Measurements from ENCODE around the gene DGCR8. TPM values are rescaled to one million over a fixed set of nuclear protein-coding genes. Genes with fewer than 3 reads are reported as not detected.

Gene DGCR8
- total and polyA plus RNA-seq, 2 of the 4 experiments (the other 2 are of a cell fraction) = 16.7 to 25.3 TPM

GRCh38 chr22:20113551-20114310 lies 33.7 kb downstream of the DGCR8 start:
- Histone ChIP-seq H3K4ac (ENCODE audit: low read depth, low read length) (no peak overlapping the region), H4K5ac (ENCODE audit: low read depth, low read length) (no peak overlapping the region), H3K27ac (ENCODE audit: insufficient read depth, low read length) (no peak overlapping the region), H3K9me3 (ENCODE audit: control insufficient read depth, insufficient read depth, low read length) (no peaks in the 10 kb centered on the region), H4K20me1 (ENCODE audit: insufficient read depth, low read length) (peaks cover 26% of the 10 kb centered on the region), H2BK120ac (ENCODE audit: low read depth, low read length) (no peak overlapping the region), H3K56ac (ENCODE audit: extremely low read depth, insufficient read depth, low read length) (no peak overlapping the region), H4K8ac (ENCODE audit: low read depth in 2 of 2, low read length in 2 of 2) (no peak overlapping the region), H3K36me3 (ENCODE audit: control insufficient read depth, insufficient read depth, low read length) (peaks cover 64% of the 10 kb centered on the region), H3K4me3 (ENCODE audit: insufficient read depth, low read depth, low read length) (no peak overlapping the region), H2BK15ac (ENCODE audit: low read depth, low read length) (no peak overlapping the region), H4K91ac (ENCODE audit: insufficient read depth, low read depth, low read length) (no peak overlapping the region), H2AFZ (replicated peaks; ENCODE audit: low read length, poor library complexity) (no peak overlapping the region), H3K23ac (ENCODE audit: low read depth, low read length) (no peak overlapping the region), H2BK5ac (ENCODE audit: low read depth, low read length, poor library complexity, severe bottlenecking) (no peak overlapping the region), H2BK20ac (ENCODE audit: low read depth, low read length) (no peak overlapping the region), H3K9ac (ENCODE audit: low read depth, low read length) (no peak overlapping the region), H3K4me2 (ENCODE audit: low read depth, low read length) (no peak overlapping the region), H3K18ac (ENCODE audit: low read depth, low read length) (no peak overlapping the region), H3K27me3 (ENCODE audit: control insufficient read depth, insufficient read depth, low read length) (no peaks in the 10 kb centered on the region), H3K4me1 (ENCODE audit: control insufficient read depth, insufficient read depth, low read length) (peaks cover 5% of the 10 kb centered on the region), H2AK9ac (replicated peaks; ENCODE audit: low read depth, low read length, poor library complexity) (peak overlapping the region; percentile 43), H3K9me1 (ENCODE audit: insufficient read depth, low read length) (no peaks in the 10 kb centered on the region), H2AK5ac (ENCODE audit: low read depth, low read length) (no peak overlapping the region), H3K79me1 (ENCODE audit: low read depth in 1 of 2, low read length in 2 of 2) (peaks cover 11 to 31% of the 10 kb centered on the region in 2 experiments; a peak in 3 of 4 replicates), H3K14ac (replicated peaks; ENCODE audit: low read depth, low read length) (no peak overlapping the region)
- ATAC-seq (ENCODE audit: low read depth) = no peak
- intact Hi-C loops (cut with micrococcal nuclease) = no loop called here
- BruUV-seq (replicated peaks) = no TSS peak
- 95% methylated on average over 13 of the region's 19 CpGs; no CpG with 5 or more reads in 1 of the 2 experiments for WGBS, 2 experiments (ENCODE audit: extremely low coverage in 2 of 2, insufficient read length in 1 of 2)
- CTCF ChIA-PET = no interaction called here
- no peak for TF ChIP-seq SMC3 (IDR thresholded peaks at IDR 0.05; ENCODE audit: low read depth, low read length)
- no peak for TF ChIP-seq CEBPB (IDR thresholded peaks at IDR 0.05; ENCODE audit: low read depth, low read length)
- TF ChIP-seq, protein P1, sequence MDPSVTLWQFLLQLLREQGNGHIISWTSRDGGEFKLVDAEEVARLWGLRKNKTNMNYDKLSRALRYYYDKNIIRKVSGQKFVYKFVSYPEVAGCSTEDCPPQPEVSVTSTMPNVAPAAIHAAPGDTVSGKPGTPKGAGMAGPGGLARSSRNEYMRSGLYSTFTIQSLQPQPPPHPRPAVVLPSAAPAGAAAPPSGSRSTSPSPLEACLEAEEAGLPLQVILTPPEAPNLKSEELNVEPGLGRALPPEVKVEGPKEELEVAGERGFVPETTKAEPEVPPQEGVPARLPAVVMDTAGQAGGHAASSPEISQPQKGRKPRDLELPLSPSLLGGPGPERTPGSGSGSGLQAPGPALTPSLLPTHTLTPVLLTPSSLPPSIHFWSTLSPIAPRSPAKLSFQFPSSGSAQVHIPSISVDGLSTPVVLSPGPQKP (IDR thresholded peaks at IDR 0.05; ENCODE audit: borderline replicate concordance, low read depth, low read length) = no peak
- no peak for TF ChIP-seq RFX5 (IDR thresholded peaks at IDR 0.05; ENCODE audit: low read depth, low read length)
- TF ChIP-seq POLR2A (IDR thresholded peaks at IDR 0.05; ENCODE audit: low read depth, low read length) = no peak
- TF ChIP-seq NFE2L2 (IDR thresholded peaks at IDR 0.05; ENCODE audit: low read depth, low read length) = no peak
- dilution Hi-C loops (cut with HindIII; ENCODE audit: low sequenced_read_pairs, unreplicated experiment) = no loop called here
- POLR2A ChIA-PET (ENCODE audit: unreplicated experiment) = no interaction called here
- in situ Hi-C loops (cut with MboI; ENCODE audit: low sequenced_read_pairs) = no loop called here
- no peak for DNase-seq
